HCT116 (cell line): ENCODE data around the gene CHID1. TPM values are rescaled to one million over a fixed set of nuclear protein-coding genes. Genes with fewer than 3 reads are reported as not detected.

Experiments used
- ATAC-seq: fragments of 200-7000 bp; cut with Tn5 transposase; 2 replicates; pipeline ENCODE4 v1.9.1; 2020; ENCODE audit warnings: mild to moderate bottlenecking, moderate library complexity
- BruUV-seq: library from RNA; stranded (reverse); fragments of 400-500 nt; replicated peaks from 2 replicates; lab custom pipeline; 2021; lab: Mats Ljungman, UMichigan
- CTCF ChIA-PET: fragments of 300-600 bp; sonication (Branson Sonifier 250); formaldehyde crosslinking; loops from one replicate; lab custom pipeline; 2021; ENCODE audit warnings: antibody characterized with exemption; lab: Charles Lee
- POLR2A ChIA-PET: fragments of 300-600, 350-600 bp; sonication (Branson Sonifier 250); formaldehyde crosslinking; loops from one replicate; lab custom pipeline; 2021; ENCODE audit warnings: antibody characterized with exemption; lab: Charles Lee
- RAD21 ChIA-PET, 2 experiments: fragments of 300-600 bp; sonication (Branson Sonifier 250); formaldehyde crosslinking; loops; one replicate each; lab custom pipeline; 2023; ENCODE audit warnings: low total read pairs in 2 of 2; ENCODE audit not compliant: uncharacterized antibody in 2 of 2, unreplicated experiment in 2 of 2, low non-redundant PET in 1 of 2; lab: Charles Lee
- DNase-seq: peaks from one replicate; pipeline ENCODE4 v3.0.0-alpha.2; 2010; ENCODE audit warnings: low read depth, low spot score
- H2AFZ ChIP-seq: fragments of 200-600 bp; shearing (Covaris generic), sonication (generic); 2 replicates; pipeline ENCODE4 v1.6.1; 2017; ENCODE audit warnings: low read depth, mixed run types, mixed read lengths, antibody characterized with exemption, low read length; ENCODE audit not compliant: poor library complexity, severe bottlenecking
- H3K27ac ChIP-seq: 2 replicates; pipeline ENCODE4 v1.5.1; 2012; ENCODE audit warnings: low read depth, low read length
- H3K27me3 ChIP-seq: fragments of 200-600 bp; sonication (generic); 2 replicates; pipeline ENCODE4 v1.6.1; 2016; ENCODE audit warnings: mixed run types, low read length, mixed read lengths; ENCODE audit not compliant: insufficient read depth
- H3K36me3 ChIP-seq, 2 experiments: fragments of 200-500 bp in 1 of 2; fragments of 200-600 bp in 1 of 2; sonication (Bioruptor generic) in 1 of 2; sonication (generic) in 1 of 2; 2 replicates each; pipeline versions ENCODE4 v1.5.1 to v1.6.1; 2014 to 2016; ENCODE audit warnings: low read length in 2 of 2, inconsistent platforms in 1 of 2, mixed read lengths in 1 of 2, mixed run types in 1 of 2; ENCODE audit not compliant: insufficient read depth in 2 of 2, control insufficient read depth in 1 of 2
- H3K4me1 ChIP-seq, 2 experiments: fragments of 200-600 bp in 1 of 2; sonication (generic) in 1 of 2; 2 replicates each; pipeline versions ENCODE4 v1.5.1 to v1.6.1; 2012 to 2017; ENCODE audit warnings: low read length in 2 of 2, inconsistent platforms in 1 of 2, mild to moderate bottlenecking in 1 of 2, mixed read lengths in 1 of 2, mixed run types in 1 of 2, moderate library complexity in 1 of 2; ENCODE audit not compliant: insufficient read depth in 2 of 2, control insufficient read depth in 1 of 2
- H3K4me2 ChIP-seq: fragments of 200-600 bp; sonication (generic); 2 replicates; pipeline ENCODE4 v1.6.1; 2017; ENCODE audit warnings: mixed run types, low read length, mixed read lengths
- H3K4me3 ChIP-seq, 2 experiments: fragments of 200-600 bp in 1 of 2; sonication (generic) in 1 of 2; replicated peaks in 1 of 2; 2 replicates each; pipeline ENCODE4 v1.5.1; 2011 to 2016; ENCODE audit warnings: low read length in 2 of 2, control low read depth in 1 of 2, low read depth in 1 of 2, mild to moderate bottlenecking in 1 of 2, mixed read lengths in 1 of 2, mixed run types in 1 of 2
- H3K79me2 ChIP-seq: fragments of 200-600 bp; sonication (generic); 2 replicates; pipeline ENCODE4 v1.6.1; 2017; ENCODE audit warnings: mild to moderate bottlenecking, mixed run types, low read length, moderate library complexity, mixed read lengths; ENCODE audit not compliant: insufficient read depth
- H3K9ac ChIP-seq: fragments of 200-600 bp; sonication (generic); 2 replicates; pipeline ENCODE4 v1.6.1; 2016; ENCODE audit warnings: low read length, mixed read lengths
- H3K9me2 ChIP-seq: fragments of 200-600 bp; sonication (generic), shearing (Covaris generic); 2 replicates; pipeline ENCODE4 v1.6.1; 2017; ENCODE audit warnings: mixed run types, mild to moderate bottlenecking, moderate library complexity; ENCODE audit not compliant: insufficient read depth
- H3K9me3 ChIP-seq, 2 experiments: fragments of 200-500 bp in 1 of 2; fragments of 200-600 bp in 1 of 2; sonication (Bioruptor generic) in 1 of 2; sonication (generic) in 1 of 2; 2 replicates each; pipeline ENCODE4 v1.6.1; 2014 to 2017; ENCODE audit warnings: low read length in 2 of 2, mixed read lengths in 2 of 2, inconsistent platforms in 1 of 2, low read depth in 1 of 2, mild to moderate bottlenecking in 1 of 2, mixed run types in 1 of 2, moderate library complexity in 1 of 2; ENCODE audit not compliant: control insufficient read depth in 1 of 2, insufficient read depth in 1 of 2
- H4K20me1 ChIP-seq: fragments of 200-600 bp; sonication (generic), shearing (Covaris generic); 2 replicates; pipeline ENCODE4 v1.6.1; 2017; ENCODE audit warnings: mixed run types, mild to moderate bottlenecking, moderate library complexity; ENCODE audit not compliant: insufficient read depth
- CEBPB ChIP-seq: IDR thresholded peaks from 2 replicates; pipeline ENCODE4 v1.6.1; 2012; ENCODE audit warnings: low read depth
- CTCF ChIP-seq, 3 experiments: fragments of 200-600 bp in 1 of 3; sonication (generic) in 1 of 3; IDR thresholded peaks in 2 of 3; conservative IDR thresholded peaks in 1 of 3; 2 replicates each; pipeline ENCODE4 v1.5.1; 2012 to 2017; ENCODE audit warnings: low read depth in 2 of 3, low read length in 2 of 3, antibody characterized with exemption in 1 of 3, borderline replicate concordance in 1 of 3, control low read depth in 1 of 3, mild to moderate bottlenecking in 1 of 3, mixed read lengths in 1 of 3, mixed run types in 1 of 3, moderate library complexity in 1 of 3; ENCODE audit not compliant: insufficient read depth in 1 of 3
- ELF1 ChIP-seq: IDR thresholded peaks from 2 replicates; pipeline ENCODE4 v1.6.1; 2012; ENCODE audit warnings: low read depth, borderline replicate concordance
- EZH2 ChIP-seq: fragments of 200-600 bp; sonication (generic); IDR thresholded peaks from 2 replicates; pipeline ENCODE4 v1.6.1; 2017; ENCODE audit warnings: antibody characterized with exemption, mixed run types
- POLR2A ChIP-seq: IDR thresholded peaks from 2 replicates; pipeline ENCODE4 v1.7.0; 2011; ENCODE audit warnings: borderline replicate concordance; ENCODE audit not compliant: insufficient read depth, insufficient read length; ENCODE audit errors: extremely low read depth
- SIN3A ChIP-seq: IDR thresholded peaks from 2 replicates; pipeline ENCODE4 v1.6.1; 2012; ENCODE audit warnings: low read depth
- TCF7L2 ChIP-seq: IDR thresholded peaks from 2 replicates; pipeline ENCODE4 v1.7.0; 2011; ENCODE audit warnings: borderline replicate concordance, inconsistent platforms; ENCODE audit not compliant: insufficient read depth, insufficient read length; ENCODE audit errors: extremely low read depth
- ZBTB33 ChIP-seq: IDR thresholded peaks from 2 replicates; pipeline ENCODE4 v1.6.1; 2011; ENCODE audit warnings: mild to moderate bottlenecking, low read length, moderate library complexity; ENCODE audit not compliant: insufficient replicate concordance; ENCODE audit errors: extremely low read depth
- intact Hi-C: fragments of 100-400 bp; cut with micrococcal nuclease; formaldehyde crosslinking; loops from 2 replicates; pipeline ENCODE4 v1.10.0; 2022
- total RNA-seq: library from RNA; stranded (reverse); gene quantifications from one replicate; pipeline ENCODE4 v1.2.1, GENCODE V29; 2021; ENCODE audit not compliant: unreplicated experiment

CHID1 gene
- total RNA-seq, 1 experiment from 2014 or later = 102 TPM

- Histone ChIP-seq H3K27me3 (no peaks in the 10 kb centered on the region), H3K9me2 (no peaks in the 10 kb centered on the region), H3K27ac (no peak overlapping the region), H2AFZ (no peak overlapping the region), H3K9me3 (no peaks in the 10 kb centered on the region), H3K79me2 (no peaks in the 10 kb centered on the region), H3K4me2 (no peak overlapping the region), H3K36me3 (peaks cover 0 to 4% of the 10 kb centered on the region in 2 experiments; a peak in 2 of 4 replicates), H3K4me3 (no peak overlapping the region)
- CTCF ChIA-PET = no interaction called here
- no peak for DNase-seq
- BruUV-seq = no TSS peak
- intact Hi-C loops = no loop called here
- TF ChIP-seq CTCF (IDR thresholded peaks at IDR 0.05 in 2 of 3, conservative IDR thresholded peaks at IDR 0.05 in 1 of 3; ENCODE audit: borderline replicate concordance in 1 of 3, insufficient read depth in 1 of 3, low read depth in 2 of 3, low read length in 2 of 3) (no peak), EZH2 (no peak), ELF1 (no peak), CEBPB (no peak), POLR2A (no peak), TCF7L2 (no peak), SIN3A (no peak), ZBTB33 (no peak)
- TF ChIP-seq, all 23 proteins: peak for 0
- Histone ChIP-seq H3K4me1 (no peaks in the 10 kb centered on the region), H3K9ac (no peak overlapping the region), H4K20me1 (no peaks in the 10 kb centered on the region)
- ATAC-seq = no peak
- RAD21 ChIA-PET = no interaction called here
- POLR2A ChIA-PET = no interaction called here
Measured at GRCh38 chr11:887589-887988, 23.0 kb downstream of the CHID1 start.
